Measurements from ENCODE around the gene NINL.

DNA sequence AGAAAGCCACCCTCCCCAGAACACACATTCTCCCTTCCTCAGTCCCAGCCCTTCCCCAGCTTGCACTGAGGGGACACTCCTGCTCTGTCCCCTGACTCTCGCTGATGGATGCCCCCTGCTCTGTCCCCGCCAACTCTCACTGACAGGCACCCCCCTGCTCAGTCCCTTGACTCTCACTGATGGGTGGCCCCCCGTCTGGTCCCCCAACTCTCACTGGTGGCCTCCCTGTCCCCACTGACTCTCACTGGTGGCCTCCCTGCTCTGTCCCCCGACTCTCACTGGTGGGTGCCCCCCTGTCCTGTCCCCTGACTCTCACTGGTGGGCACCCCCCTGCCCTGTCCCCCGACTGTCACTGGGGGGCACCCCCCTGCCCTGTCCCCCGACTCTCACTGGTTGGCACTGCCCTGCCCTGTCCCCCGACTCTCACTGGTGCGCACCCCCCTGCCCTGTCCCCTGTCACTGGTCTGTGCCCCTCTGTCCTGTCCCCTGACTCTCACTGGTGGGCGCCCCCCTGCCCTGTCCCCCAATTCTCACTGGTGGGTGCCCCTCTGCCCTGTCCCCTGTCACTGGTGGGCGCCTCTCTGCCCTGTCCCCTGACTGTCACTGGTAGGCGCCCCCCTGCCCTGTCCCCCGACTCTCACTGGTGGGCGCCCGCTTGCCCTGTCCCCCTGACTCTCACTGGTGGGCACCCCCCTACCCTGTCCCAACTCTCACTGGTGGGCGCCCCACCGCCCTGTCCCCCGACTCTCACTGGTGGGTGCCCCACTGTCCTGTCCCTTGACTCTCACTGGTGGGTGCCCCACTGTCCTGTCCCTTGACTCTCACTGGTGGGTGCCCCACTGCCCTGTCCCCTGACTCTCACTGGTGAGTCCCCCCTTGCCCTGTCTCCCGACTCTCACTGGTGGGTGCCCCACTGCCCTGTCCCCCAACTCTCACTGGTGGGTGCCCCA is 116.9 kb downstream of the NINL start:
- TF ChIP-seq, protein P1, sequence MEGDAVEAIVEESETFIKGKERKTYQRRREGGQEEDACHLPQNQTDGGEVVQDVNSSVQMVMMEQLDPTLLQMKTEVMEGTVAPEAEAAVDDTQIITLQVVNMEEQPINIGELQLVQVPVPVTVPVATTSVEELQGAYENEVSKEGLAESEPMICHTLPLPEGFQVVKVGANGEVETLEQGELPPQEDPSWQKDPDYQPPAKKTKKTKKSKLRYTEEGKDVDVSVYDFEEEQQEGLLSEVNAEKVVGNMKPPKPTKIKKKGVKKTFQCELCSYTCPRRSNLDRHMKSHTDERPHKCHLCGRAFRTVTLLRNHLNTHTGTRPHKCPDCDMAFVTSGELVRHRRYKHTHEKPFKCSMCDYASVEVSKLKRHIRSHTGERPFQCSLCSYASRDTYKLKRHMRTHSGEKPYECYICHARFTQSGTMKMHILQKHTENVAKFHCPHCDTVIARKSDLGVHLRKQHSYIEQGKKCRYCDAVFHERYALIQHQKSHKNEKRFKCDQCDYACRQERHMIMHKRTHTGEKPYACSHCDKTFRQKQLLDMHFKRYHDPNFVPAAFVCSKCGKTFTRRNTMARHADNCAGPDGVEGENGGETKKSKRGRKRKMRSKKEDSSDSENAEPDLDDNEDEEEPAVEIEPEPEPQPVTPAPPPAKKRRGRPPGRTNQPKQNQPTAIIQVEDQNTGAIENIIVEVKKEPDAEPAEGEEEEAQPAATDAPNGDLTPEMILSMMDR (conservative IDR thresholded peaks at IDR 0.05; ENCODE audit: low read depth, low read length): no peak
- TF ChIP-seq EZH2 (IDR thresholded peaks at IDR 0.05; ENCODE audit: borderline replicate concordance, low read depth, low read length, poor library complexity, severe bottlenecking): no peak

Measured in A673 (cell line).